Mesenchymal stem cell (in vitro differentiated cells and primary cell): ENCODE results near the gene WDR70.
"Not testable (repeated sequence)": the region's sequence is repeated elsewhere in the genome, so short reads cannot be mapped to it uniquely, and the experiment has no call there.

Experiments
- DNase-seq: peaks from one replicate; pipeline ENCODE4 v3.0.0-alpha.2; 2013
- H2AFZ ChIP-seq: one replicate; pipeline ENCODE4 v1.6.1; 2013; ENCODE audit warnings: low read depth, mild to moderate bottlenecking, control low read depth, inconsistent platforms, low read length, moderate library complexity
- H2AK5ac ChIP-seq: 2 replicates; pipeline ENCODE4 v1.6.1; 2013; ENCODE audit warnings: low read length, moderate library complexity, mild to moderate bottlenecking, inconsistent platforms; ENCODE audit not compliant: severe bottlenecking
- H2BK120ac ChIP-seq: one replicate; pipeline ENCODE4 v1.6.1; 2013; ENCODE audit warnings: low read depth, mild to moderate bottlenecking, inconsistent platforms, low read length, moderate library complexity
- H2BK12ac ChIP-seq, 2 experiments: one replicate each; pipeline ENCODE4 v1.6.1; 2013; ENCODE audit warnings: inconsistent platforms in 2 of 2, low read length in 2 of 2, mild to moderate bottlenecking in 2 of 2, moderate library complexity in 2 of 2, control low read depth in 1 of 2
- H2BK15ac ChIP-seq: one replicate; pipeline ENCODE4 v1.6.1; 2013; ENCODE audit warnings: mild to moderate bottlenecking, low read depth, inconsistent platforms; ENCODE audit not compliant: poor library complexity, severe bottlenecking
- H2BK5ac ChIP-seq: 2 replicates; pipeline ENCODE4 v1.6.1; 2013; ENCODE audit warnings: low read depth, mild to moderate bottlenecking, low read length, control low read depth, inconsistent platforms; ENCODE audit not compliant: poor library complexity, severe bottlenecking
- H3K14ac ChIP-seq, 2 experiments: one replicate each; pipeline ENCODE4 v1.6.1; 2013; ENCODE audit warnings: inconsistent platforms in 2 of 2, low read length in 2 of 2, control low read depth in 1 of 2, mild to moderate bottlenecking in 1 of 2, moderate library complexity in 1 of 2
- H3K18ac ChIP-seq, 2 experiments: one replicate each; pipeline ENCODE4 v1.6.1; 2013; ENCODE audit warnings: inconsistent platforms in 2 of 2, low read length in 2 of 2, control low read depth in 1 of 2, low read depth in 1 of 2, mild to moderate bottlenecking in 1 of 2
- H3K23ac ChIP-seq, 2 experiments: one replicate each; pipeline ENCODE4 v1.6.1; 2013; ENCODE audit warnings: inconsistent platforms in 2 of 2, low read length in 2 of 2, mild to moderate bottlenecking in 2 of 2, moderate library complexity in 2 of 2, control low read depth in 1 of 2
- H3K27ac ChIP-seq: 2 replicates; pipeline ENCODE4 v1.5.1; 2013; ENCODE audit warnings: mild to moderate bottlenecking, moderate library complexity, low read length, control low read depth, inconsistent platforms; ENCODE audit not compliant: poor library complexity, severe bottlenecking
- H3K27me3 ChIP-seq, 2 experiments: 2 replicates each; pipeline versions ENCODE4 v1.6.1 to v1.7.0; 2013; ENCODE audit warnings: low read length in 2 of 2, mild to moderate bottlenecking in 2 of 2, moderate library complexity in 2 of 2, control low read depth in 1 of 2, inconsistent platforms in 1 of 2; ENCODE audit not compliant: control insufficient read depth in 1 of 2, insufficient read depth in 1 of 2
- H3K36me3 ChIP-seq, 2 experiments: 2 replicates each; pipeline versions ENCODE4 v1.6.1 to v1.7.0; 2013; ENCODE audit warnings: low read length in 2 of 2, control low read depth in 1 of 2, inconsistent platforms in 1 of 2, low read depth in 1 of 2, mild to moderate bottlenecking in 1 of 2; ENCODE audit not compliant: insufficient read depth in 2 of 2, control insufficient read depth in 1 of 2
- H3K4ac ChIP-seq, 2 experiments: one replicate each; pipeline ENCODE4 v1.6.1; 2013; ENCODE audit warnings: inconsistent platforms in 2 of 2, low read length in 2 of 2, mild to moderate bottlenecking in 2 of 2, moderate library complexity in 2 of 2, control low read depth in 1 of 2, low read depth in 1 of 2
- H3K4me1 ChIP-seq: 2 replicates; pipeline ENCODE4 v1.6.1; 2013; ENCODE audit warnings: low read depth, low read length, control low read depth; ENCODE audit not compliant: control insufficient read depth, insufficient read depth
- H3K4me2 ChIP-seq: 2 replicates; pipeline ENCODE4 v1.6.1; 2013; ENCODE audit warnings: low read length, mild to moderate bottlenecking, inconsistent platforms; ENCODE audit not compliant: poor library complexity, severe bottlenecking
- H3K4me3 ChIP-seq, 2 experiments: 2 replicates each; pipeline versions ENCODE4 v1.5.1 to v1.7.0; 2013; ENCODE audit warnings: low read length in 2 of 2, mild to moderate bottlenecking in 2 of 2, control low read depth in 1 of 2, low read depth in 1 of 2; ENCODE audit not compliant: insufficient read depth in 1 of 2
- H3K79me1 ChIP-seq: replicated peaks from 2 replicates; pipeline ENCODE4 v1.6.1; 2013; ENCODE audit warnings: mild to moderate bottlenecking, control low read depth, low read length, inconsistent platforms; ENCODE audit not compliant: poor library complexity, severe bottlenecking
- H3K9ac ChIP-seq: 2 replicates; pipeline ENCODE4 v1.7.0; 2013; ENCODE audit warnings: mild to moderate bottlenecking, low read length, moderate library complexity
- H3K9me3 ChIP-seq: 2 replicates; pipeline ENCODE4 v1.7.0; 2013; ENCODE audit warnings: mild to moderate bottlenecking, low read length; ENCODE audit not compliant: control insufficient read depth
- H4K8ac ChIP-seq: one replicate; pipeline ENCODE4 v1.6.1; 2013; ENCODE audit warnings: inconsistent platforms, mild to moderate bottlenecking, low read length, moderate library complexity
- H4K91ac ChIP-seq: one replicate; pipeline ENCODE4 v1.6.1; 2013; ENCODE audit warnings: mild to moderate bottlenecking, low read length, inconsistent platforms
- WGBS: methylation state at CpG from one replicate; pipeline ENCODE4 v1.1.7; 2013; ENCODE audit warnings: mixed read lengths; 5-methylcytosine and 5-hydroxymethylcytosine counted together

Gene WDR70

DNA sequence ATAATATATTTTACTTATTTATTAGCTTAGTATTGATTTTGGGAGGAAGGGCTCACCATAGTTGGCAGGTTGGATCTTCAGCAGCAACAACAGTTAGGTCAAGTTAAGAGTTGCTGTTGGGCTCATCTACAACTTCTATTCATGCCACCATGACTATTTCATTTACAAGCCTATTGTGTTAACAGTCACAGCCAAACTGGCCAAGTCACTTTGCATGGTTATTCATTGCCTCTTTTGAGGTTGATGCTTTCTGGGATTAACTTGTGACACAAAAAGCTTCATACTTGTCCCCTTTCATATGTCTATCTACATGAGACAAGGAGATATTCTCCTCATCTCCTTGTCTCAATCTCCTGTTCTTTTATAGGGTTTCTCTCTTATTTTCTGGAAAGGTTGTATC lies 98.3 kb downstream of the WDR70 start:
- H3K4ac ChIP-seq, result no peak overlapping the region
- H3K9ac ChIP-seq, result no peak overlapping the region
- no peaks in the 10 kb centered on the region for H3K79me1 ChIP-seq
- no peak overlapping the region for H2AFZ ChIP-seq
- no peak overlapping the region for H3K4me2 ChIP-seq
- H3K14ac ChIP-seq, result no peak overlapping the region
- no peaks in the 10 kb centered on the region for H3K4me1 ChIP-seq
- no peaks in the 10 kb centered on the region for H3K9me3 ChIP-seq
- no peak overlapping the region for H3K18ac ChIP-seq
- no peak overlapping the region for H4K91ac ChIP-seq
- no peak overlapping the region for H4K8ac ChIP-seq
- no peak overlapping the region for H3K23ac ChIP-seq
- H3K27me3 ChIP-seq, result no peaks in the 10 kb centered on the region
- no peak overlapping the region for H3K4me3 ChIP-seq
- H2BK5ac ChIP-seq, result no peak overlapping the region
- H2BK120ac ChIP-seq, result no peak overlapping the region
- H2AK5ac ChIP-seq, result no peak overlapping the region
- H2BK12ac ChIP-seq, result no peak overlapping the region
- H3K27ac ChIP-seq, result no peak overlapping the region
- DNase-seq, result no peak
- peaks cover 13 to 26% of the 10 kb centered on the region in 2 experiments for H3K36me3 ChIP-seq
- H2BK15ac ChIP-seq, result no peak overlapping the region

GRCh38 chr5:37478121-37478894 lies 99.2 kb downstream of the WDR70 start:
- Histone ChIP-seq H2BK15ac (no peak overlapping the region), H2AFZ (no peak overlapping the region), H3K4ac (no peak overlapping the region), H3K9ac (no peak overlapping the region), H3K9me3 (no peaks in the 10 kb centered on the region), H3K79me1 (no peaks in the 10 kb centered on the region), H4K8ac (no peak overlapping the region), H2BK12ac (no peak overlapping the region), H2AK5ac (no peak overlapping the region), H3K23ac (no peak overlapping the region), H4K91ac (no peak overlapping the region), H3K36me3 (peaks cover 13 to 28% of the 10 kb centered on the region in 2 experiments), H3K18ac (no peak overlapping the region), H2BK5ac (no peak overlapping the region), H3K27ac (no peak overlapping the region), H3K4me3 (no peak overlapping the region), H3K4me2 (no peak overlapping the region), H3K27me3 (no peaks in the 10 kb centered on the region), H3K14ac (no peak overlapping the region), H2BK120ac (no peak overlapping the region), H3K4me1 (no peaks in the 10 kb centered on the region)
- DNase-seq, result no peak
- 74% methylated on average over 4 of the region's 4 CpGs for WGBS

DNA sequence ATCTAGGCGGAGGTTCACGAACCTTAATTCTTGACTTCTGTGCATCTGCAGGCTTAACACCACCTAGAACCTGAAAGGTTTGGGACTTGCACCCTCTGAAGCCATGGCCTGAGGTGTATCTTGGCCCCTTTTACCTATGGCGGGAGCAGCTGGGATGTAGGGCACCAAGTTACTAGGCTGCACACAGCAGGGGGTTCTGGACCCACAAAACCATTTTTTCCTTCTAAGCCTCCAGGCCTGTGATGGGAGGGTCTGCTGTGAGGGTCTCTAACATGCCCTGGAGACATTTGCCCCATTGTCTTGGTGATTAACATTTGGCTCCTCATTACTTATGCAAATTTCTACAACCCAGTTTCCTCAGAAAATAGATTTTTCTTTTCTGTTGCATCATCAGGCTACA lies 102.3 kb downstream of the WDR70 start:
- WGBS, result 100% methylated on average over 3 of the region's 3 CpGs
- H2BK5ac ChIP-seq, H4K91ac ChIP-seq, H3K27me3 ChIP-seq, H3K9ac ChIP-seq, H3K23ac ChIP-seq, H2AFZ ChIP-seq, H3K4ac ChIP-seq, H2BK120ac ChIP-seq, H2AK5ac ChIP-seq, H3K27ac ChIP-seq, H4K8ac ChIP-seq, H3K14ac ChIP-seq, H2BK15ac ChIP-seq, H3K4me2 ChIP-seq, H3K4me3 ChIP-seq, H3K4me1 ChIP-seq, H3K18ac ChIP-seq, H3K9me3 ChIP-seq, H2BK12ac ChIP-seq, H3K79me1 ChIP-seq, DNase-seq: not testable (repeated sequence)
- H3K36me3 ChIP-seq, result peaks cover 13 to 28% of the 10 kb centered on the region in 2 experiments

DNA sequence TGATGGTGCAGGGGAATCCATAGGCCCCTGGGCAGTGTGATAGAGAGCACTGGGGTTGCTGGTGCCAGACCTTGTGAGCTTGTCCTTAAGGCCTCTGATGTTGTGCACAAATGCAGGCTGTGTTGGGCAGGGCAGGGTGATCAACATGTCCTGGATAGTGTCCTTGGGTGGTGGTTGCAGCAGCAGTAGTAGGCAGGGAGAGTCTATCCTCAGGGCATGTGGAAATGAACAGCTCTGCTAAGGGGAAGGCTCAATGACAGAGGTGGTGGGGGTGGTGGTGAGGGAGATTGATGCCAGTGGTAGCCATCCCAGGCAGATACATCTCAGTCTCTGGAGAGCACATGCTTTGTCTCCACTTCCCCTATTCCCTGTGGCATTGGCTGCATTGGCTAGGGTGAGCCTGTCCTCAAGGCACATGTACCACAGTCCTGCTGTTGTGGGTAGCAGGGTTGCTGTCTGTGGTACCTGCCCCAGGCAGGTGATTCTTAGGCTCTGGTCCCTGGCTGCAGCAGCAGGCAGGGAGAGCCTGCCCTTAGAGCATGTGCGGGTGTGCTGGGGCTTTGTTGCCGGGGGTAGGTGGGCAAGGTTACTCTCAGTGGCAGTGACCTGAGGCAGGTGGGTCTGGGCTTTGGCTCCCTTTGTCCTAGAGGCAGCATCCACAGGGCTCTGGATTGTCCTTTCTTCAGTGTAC lies 111.1 kb downstream of the WDR70 start:
- DNase-seq, result no peak
- no peak overlapping the region for H3K27ac ChIP-seq

More for the DNA sequence above, 111.1 kb downstream of the WDR70 start:
- no peak overlapping the region for H3K9ac ChIP-seq
- H3K14ac ChIP-seq, result peak overlapping the region in 1 of 2 experiments; percentile 9
- H3K23ac ChIP-seq, result no peak overlapping the region
- H2BK12ac ChIP-seq, result no peak overlapping the region
- H3K9me3 ChIP-seq, result peaks cover 8% of the 10 kb centered on the region
- H2BK120ac ChIP-seq, result no peak overlapping the region
- no peak overlapping the region for H2BK15ac ChIP-seq
- H4K91ac ChIP-seq, result no peak overlapping the region
- H3K18ac ChIP-seq, result no peak overlapping the region
- no peak overlapping the region for H3K4me2 ChIP-seq
- 100% methylated on average over 2 of the region's 2 CpGs for WGBS
- H2AFZ ChIP-seq, result no peak overlapping the region
- no peaks in the 10 kb centered on the region for H3K4me1 ChIP-seq
- H3K4ac ChIP-seq, result no peak overlapping the region
- H3K27me3 ChIP-seq, result no peaks in the 10 kb centered on the region
- H4K8ac ChIP-seq, result no peak overlapping the region
- no peak overlapping the region for H2BK5ac ChIP-seq
- peaks cover 15% of the 10 kb centered on the region for H3K79me1 ChIP-seq
- H3K36me3 ChIP-seq, result peaks cover 7 to 18% of the 10 kb centered on the region in 2 experiments
- H3K4me3 ChIP-seq, result no peak overlapping the region
- no peak overlapping the region for H2AK5ac ChIP-seq
